GM19438 (cell line): ENCODE results near the gene THBS4.

Experiments
- ATAC-seq: cut with Tn5 transposase; IDR thresholded peaks from one replicate; pipeline ENCODE4 v1.9.1; 2021; ENCODE audit warnings: low read depth; ENCODE audit not compliant: unreplicated experiment

THBS4 gene

DNA sequence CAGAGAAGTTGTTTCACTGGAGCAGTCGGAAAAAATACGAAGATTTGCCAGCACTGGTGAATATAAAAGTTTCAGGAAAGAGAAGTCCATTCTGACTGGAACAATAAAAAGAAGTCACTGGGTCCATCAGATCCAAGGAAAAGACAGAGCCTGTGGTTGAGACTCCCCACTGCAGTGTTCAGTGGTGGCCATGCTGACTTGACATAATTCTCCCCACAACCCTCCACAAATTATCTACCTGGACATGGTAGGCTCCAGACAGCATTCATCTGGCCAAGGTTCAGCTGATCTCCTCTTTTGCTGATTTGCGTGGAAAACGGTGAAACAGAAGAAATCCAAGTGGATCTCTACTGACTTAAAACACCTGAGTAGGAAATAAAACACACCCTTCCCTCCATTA, 8.0 kb downstream of the THBS4 start:
- no peak for ATAC-seq

DNA sequence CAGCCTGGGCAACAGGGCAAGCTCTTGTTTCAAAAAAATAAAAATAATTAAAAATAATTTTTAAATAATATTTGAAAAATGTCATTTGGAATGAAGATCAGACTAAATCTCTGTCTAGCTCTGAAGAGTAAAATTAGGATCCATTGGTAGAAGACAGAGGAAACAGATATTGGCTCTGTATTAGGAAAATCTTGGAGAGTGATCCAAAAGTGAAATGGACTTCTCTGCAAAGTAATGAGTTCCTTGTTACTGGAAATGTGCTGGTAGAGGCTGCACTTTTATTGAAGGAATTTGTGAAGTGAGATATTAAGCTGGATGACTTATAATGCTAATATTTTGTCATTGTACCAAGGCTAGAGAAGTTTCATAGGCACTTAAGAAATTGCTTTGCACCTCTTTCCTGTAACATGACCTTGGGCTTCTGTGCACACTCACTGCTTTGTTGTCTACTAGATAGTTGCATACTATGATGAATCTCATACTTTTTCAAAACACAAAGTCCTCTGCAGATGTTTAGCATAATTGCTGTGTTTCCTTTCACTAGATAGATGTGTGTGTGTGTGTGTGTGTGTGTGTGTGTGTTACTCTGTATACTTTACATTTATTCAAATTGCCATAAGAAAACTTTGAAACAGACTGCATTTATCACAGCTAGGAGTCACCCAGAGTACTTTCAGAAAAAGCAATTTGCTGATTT, 13.1 kb downstream of the THBS4 start:
- no peak for ATAC-seq

- ATAC-seq: no peak
These were observed 17.3 kb downstream of the THBS4 start for GRCh38 chr5:80052464-80052863.

- no peak for ATAC-seq
These were observed 19.5 kb downstream of the THBS4 start for GRCh38 chr5:80054682-80055081.

- ATAC-seq: no peak
These were observed 20.5 kb downstream of the THBS4 start for GRCh38 chr5:80055491-80056170.

GRCh38 chr5:80057099-80057498, 22.0 kb downstream of the THBS4 start:
- no peak for ATAC-seq

DNA sequence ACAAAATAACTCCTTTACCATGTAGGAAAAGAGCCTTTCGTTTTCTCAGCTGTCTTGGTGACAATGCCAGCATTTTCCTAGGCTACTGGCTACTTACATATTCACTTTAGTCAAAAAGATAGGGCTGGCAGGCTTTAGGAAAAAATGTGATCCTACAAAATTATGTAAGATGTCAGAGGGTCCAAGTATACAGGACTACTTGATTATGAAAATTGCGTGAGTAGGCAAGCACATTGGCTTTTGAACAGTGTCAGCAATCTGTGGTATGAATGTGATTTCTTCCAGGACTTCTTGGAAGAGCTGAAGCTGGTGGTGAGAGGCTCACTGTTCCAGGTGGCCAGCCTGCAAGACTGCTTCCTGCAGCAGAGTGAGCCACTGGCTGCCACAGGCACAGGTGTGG, 22.8 kb downstream of the THBS4 start:
- no peak for ATAC-seq

GRCh38 chr5:80059354-80059980, 24.3 kb downstream of the THBS4 start:
- ATAC-seq: no peak

DNA sequence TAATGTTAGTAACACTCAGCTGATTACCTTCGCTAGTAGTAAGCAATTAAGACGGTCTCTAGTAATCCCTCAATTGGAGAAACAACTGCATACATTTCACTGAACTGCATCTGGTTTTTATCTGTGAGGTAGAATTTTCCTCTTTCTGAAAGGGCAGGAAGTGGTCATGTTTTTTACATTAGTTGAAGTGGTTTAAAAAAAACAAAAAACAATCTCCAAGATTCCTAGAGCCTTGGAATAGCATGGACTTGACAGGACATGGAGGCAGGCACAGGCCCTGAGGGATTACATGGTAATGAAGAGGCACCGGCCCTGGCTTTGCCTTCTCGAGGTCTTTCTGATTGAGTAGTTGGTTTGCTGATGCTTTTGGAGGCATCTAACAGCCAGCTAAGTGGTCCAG, 25.8 kb downstream of the THBS4 start:
- ATAC-seq: no peak

- ATAC-seq: no peak
These were observed 26.4 kb downstream of the THBS4 start for GRCh38 chr5:80061547-80061946.

- no peak for ATAC-seq
These were observed 29.0 kb downstream of the THBS4 start for GRCh38 chr5:80064124-80064523.

DNA sequence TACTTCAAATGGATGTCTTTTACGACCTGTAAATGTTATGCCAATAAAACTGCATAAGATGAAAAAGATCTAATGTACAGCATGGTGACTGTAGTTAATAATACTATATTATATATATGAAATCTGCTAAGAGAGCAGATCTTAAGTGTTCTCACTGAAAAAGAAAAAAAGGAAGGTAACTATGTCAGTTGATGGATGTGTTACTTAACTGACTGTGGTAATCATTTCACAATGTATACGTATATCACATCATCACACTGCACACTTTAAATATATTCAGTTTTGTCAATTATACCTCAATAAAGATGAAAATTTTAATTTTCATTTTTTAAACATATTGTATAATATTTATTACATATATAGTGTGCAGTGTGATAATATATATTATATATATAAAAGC, 31.9 kb downstream of the THBS4 start:
- no peak for ATAC-seq

DNA sequence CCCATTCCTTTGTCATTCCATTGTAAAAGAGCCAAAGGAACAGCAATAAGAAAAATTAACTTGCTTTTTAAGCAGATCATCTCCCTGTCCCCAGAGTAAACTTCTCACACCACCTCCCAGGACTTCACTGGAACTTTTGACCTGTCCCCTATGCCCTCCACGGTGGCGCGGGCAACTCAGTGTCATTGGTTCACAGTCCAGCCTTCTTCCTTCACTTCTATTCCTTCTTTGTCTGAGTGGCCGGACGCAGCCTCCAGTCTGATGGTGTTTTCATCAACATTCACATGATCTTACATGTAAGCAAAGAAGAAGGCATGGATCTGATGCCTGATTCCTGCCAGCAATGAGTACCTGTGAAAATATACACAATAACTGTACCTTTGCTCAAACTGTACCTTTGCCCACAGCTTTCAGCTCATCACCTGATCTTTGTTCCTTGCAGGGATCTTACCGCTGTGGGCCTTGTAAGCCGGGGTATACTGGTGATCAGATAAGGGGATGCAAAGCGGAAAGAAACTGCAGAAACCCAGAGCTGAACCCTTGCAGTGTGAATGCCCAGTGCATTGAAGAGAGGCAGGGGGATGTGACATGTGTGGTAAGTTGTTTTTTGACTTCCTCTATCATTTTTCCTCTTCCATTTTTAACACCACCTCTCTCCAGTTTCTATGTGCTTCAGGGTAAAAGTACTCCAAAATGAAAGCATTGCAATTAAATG, 32.5 kb downstream of the THBS4 start:
- ATAC-seq: no peak

- ATAC-seq: no peak
These were observed 33.1 kb downstream of the THBS4 start for GRCh38 chr5:80068246-80068636.

DNA sequence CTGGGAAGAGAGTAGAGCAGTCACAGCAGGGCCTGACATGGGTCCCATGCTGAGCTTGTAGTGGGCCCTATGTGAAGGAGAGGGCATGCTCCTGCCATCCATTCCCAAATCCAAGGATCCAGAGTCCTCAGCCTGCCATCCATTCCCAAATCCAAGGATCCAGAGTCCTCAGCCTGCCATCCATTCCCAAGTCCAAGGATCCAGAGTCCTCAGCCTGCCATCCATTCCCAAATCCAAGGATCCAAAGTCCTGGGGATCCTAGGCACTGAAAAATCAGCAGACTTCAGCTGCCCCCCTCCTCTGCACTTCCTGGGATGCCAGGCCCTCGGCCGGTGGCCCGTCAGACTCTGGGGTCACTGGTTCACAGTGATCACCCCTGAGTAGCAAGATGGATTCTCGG, 33.6 kb downstream of the THBS4 start:
- ATAC-seq: no peak

DNA sequence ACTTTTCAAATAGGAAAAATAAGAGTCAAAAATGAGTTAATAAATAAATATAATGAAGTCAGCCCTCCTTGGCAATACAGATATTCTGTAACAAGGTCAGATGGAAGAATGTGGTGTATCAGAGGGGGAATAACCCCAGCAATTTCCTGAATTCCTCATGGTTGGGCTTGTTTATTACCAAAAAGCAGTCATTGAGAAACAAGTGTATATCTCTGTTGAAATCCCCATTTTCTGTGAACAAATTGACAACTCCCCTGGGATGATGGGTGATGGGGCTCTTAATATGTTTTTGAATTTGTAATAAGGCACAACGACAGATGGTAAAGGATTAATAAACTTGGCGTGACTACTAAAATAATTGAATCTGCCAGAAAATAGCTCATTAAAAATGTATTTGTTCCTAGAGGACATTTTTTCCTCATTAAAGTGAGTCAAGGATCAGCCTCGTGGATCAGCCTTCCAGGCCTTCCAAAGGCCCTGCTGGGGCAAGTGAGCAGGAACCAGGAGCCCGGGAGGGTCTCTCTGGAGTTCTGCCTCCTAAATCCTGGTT, 34.2 kb downstream of the THBS4 start:
- no peak for ATAC-seq

DNA sequence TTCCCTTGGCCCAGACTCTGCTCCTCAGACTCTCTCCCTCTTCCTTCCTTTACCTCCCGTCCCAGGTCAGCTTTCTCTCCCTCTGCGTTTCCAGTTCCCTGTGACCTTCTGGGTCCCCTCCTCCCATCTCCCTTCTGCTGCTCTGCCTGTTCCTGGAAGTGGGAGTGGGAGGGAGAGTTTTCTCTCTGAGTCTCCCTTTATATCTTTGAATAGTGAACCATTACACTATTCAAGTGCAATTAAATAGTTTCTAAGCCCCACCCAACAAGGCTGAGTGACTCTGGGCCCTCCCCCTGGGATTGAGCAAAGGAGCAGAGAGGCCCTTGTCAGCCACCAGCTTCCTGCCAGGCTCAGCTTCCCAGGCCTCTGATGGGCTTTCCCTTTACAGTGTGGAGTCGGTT, 34.8 kb downstream of the THBS4 start:
- ATAC-seq: peak; percentile 43

GRCh38 chr5:80070338-80071056, 35.3 kb downstream of the THBS4 start:
- ATAC-seq: peak; percentile 83

GRCh38 chr5:80071510-80072021, 36.4 kb downstream of the THBS4 start:
- no peak for ATAC-seq
